ENCODE measurements around the gene POMT1.
A peak's percentile ranks its signal among the peaks of the same experiment; 100 is the strongest.

Gene POMT1

DNA sequence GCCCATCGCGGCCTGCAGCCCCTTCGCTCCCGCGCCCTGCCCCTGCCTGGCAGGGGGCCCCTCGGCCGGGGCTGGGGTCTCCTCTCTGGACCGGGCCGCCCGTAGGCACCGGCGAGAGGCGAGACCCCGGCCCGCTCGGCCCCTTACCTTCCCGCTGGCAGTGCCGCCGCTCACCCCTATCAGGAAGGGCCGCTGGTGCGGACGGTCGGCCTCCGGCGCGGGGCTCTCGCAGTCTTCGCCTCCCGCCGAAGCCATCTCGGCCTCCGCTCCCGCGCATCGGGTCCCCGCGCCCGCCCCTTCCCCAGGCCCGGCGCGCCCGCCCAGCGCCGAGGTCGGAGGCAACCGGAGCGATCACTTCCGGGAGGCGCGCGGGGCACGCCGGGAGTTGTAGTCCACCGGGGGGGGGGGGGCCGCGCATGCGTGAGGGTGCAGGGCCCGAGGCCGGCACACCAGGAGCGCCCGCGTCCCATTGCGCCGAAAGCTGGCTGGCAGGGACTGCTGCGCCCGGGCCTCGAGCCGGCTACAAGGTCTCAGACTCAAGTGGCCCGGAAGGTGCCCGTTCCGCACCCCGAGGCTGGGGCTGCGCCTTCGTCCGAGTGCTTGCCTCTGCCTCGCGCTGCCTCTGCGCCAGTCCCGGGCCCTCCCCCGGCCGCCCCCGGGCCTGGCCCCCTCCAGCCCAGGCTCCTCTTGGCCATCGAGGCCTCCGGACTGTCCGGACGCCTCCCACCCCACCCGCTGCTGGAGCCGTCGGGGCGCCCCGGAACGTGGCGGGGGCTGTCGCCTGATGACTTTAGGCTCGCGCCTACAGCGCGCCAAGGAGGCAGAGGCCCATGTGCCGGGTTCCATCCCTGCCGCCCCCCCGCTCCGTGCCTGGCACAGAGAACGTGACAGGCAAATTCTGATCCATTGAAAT lies 28.5 kb downstream of the POMT1 start, which contains the start of gene UCK1 (continued):
- TF ChIP-seq, protein P1, sequence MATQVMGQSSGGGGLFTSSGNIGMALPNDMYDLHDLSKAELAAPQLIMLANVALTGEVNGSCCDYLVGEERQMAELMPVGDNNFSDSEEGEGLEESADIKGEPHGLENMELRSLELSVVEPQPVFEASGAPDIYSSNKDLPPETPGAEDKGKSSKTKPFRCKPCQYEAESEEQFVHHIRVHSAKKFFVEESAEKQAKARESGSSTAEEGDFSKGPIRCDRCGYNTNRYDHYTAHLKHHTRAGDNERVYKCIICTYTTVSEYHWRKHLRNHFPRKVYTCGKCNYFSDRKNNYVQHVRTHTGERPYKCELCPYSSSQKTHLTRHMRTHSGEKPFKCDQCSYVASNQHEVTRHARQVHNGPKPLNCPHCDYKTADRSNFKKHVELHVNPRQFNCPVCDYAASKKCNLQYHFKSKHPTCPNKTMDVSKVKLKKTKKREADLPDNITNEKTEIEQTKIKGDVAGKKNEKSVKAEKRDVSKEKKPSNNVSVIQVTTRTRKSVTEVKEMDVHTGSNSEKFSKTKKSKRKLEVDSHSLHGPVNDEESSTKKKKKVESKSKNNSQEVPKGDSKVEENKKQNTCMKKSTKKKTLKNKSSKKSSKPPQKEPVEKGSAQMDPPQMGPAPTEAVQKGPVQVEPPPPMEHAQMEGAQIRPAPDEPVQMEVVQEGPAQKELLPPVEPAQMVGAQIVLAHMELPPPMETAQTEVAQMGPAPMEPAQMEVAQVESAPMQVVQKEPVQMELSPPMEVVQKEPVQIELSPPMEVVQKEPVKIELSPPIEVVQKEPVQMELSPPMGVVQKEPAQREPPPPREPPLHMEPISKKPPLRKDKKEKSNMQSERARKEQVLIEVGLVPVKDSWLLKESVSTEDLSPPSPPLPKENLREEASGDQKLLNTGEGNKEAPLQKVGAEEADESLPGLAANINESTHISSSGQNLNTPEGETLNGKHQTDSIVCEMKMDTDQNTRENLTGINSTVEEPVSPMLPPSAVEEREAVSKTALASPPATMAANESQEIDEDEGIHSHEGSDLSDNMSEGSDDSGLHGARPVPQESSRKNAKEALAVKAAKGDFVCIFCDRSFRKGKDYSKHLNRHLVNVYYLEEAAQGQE (tag by site-specific recombination; IDR thresholded peaks at IDR 0.05): no peak
- TF ChIP-seq ZNF677 (tag by site-specific recombination; IDR thresholded peaks at IDR 0.05) (no peak), ZNF121 (tag by site-specific recombination; IDR thresholded peaks at IDR 0.05) (no peak), ZSCAN5A (tag by site-specific recombination; IDR thresholded peaks at IDR 0.05) (no peak), ZNF654 (tag by site-specific recombination; IDR thresholded peaks at IDR 0.05; ENCODE audit: low read depth) (no peak), ZBTB1 (tag by site-specific recombination; IDR thresholded peaks at IDR 0.05) (no peak), ZNF366 (tag by site-specific recombination; conservative IDR thresholded peaks at IDR 0.05) (no peak), ZIC2 (tag by site-specific recombination; IDR thresholded peaks at IDR 0.05) (peak; percentile 69)

GRCh38 chr9:131534721-131535237 lies 32.1 kb downstream of the POMT1 start:
- Histone ChIP-seq H3K27ac (ENCODE audit: extremely low read depth, low read depth, low read length) (no peak overlapping the region), H3K4me3 (ENCODE audit: low read depth, low read length) (no peak overlapping the region), H3K36me3 (ENCODE audit: control insufficient read depth in 2 of 2, insufficient read depth in 1 of 2, low read length in 2 of 2) (peaks cover 0 to 7% of the 10 kb centered on the region in 2 experiments; a peak in 1 of 3 replicates), H3K9me3 (ENCODE audit: control insufficient read depth, insufficient read depth, low read depth, low read length) (no peaks in the 10 kb centered on the region), H3K4me1 (ENCODE audit: control insufficient read depth, insufficient read depth, low read length) (0 out of 2 replicates have a peak, but pooled peaks cover 2% of the 10 kb centered on the region)
- POLR2A ChIA-PET: no interaction called here
- CTCF ChIA-PET: interaction anchor here (0.6 kb wide), 1 partner anchor 486 kb away, joined by 3 read pairs; no protein-coding TSS in a partner anchor
- no peak for TF ChIP-seq ZNF19 (tag by site-specific recombination; IDR thresholded peaks at IDR 0.05; ENCODE audit: low read depth)
- TF ChIP-seq ZNF426 (tag by site-specific recombination; IDR thresholded peaks at IDR 0.05): no peak
- TF ChIP-seq, protein P2, sequence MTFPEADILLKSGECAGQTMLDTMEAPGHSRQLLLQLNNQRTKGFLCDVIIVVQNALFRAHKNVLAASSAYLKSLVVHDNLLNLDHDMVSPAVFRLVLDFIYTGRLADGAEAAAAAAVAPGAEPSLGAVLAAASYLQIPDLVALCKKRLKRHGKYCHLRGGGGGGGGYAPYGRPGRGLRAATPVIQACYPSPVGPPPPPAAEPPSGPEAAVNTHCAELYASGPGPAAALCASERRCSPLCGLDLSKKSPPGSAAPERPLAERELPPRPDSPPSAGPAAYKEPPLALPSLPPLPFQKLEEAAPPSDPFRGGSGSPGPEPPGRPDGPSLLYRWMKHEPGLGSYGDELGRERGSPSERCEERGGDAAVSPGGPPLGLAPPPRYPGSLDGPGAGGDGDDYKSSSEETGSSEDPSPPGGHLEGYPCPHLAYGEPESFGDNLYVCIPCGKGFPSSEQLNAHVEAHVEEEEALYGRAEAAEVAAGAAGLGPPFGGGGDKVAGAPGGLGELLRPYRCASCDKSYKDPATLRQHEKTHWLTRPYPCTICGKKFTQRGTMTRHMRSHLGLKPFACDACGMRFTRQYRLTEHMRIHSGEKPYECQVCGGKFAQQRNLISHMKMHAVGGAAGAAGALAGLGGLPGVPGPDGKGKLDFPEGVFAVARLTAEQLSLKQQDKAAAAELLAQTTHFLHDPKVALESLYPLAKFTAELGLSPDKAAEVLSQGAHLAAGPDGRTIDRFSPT (tag by site-specific recombination; IDR thresholded peaks at IDR 0.05): no peak
- no peak for TF ChIP-seq MZF1 (tag by site-specific recombination; IDR thresholded peaks at IDR 0.05; ENCODE audit: borderline replicate concordance)
- peak; percentile 93 for TF ChIP-seq FEZF1 (tag by site-specific recombination; IDR thresholded peaks at IDR 0.05)
- no peak for TF ChIP-seq ZNF274 (IDR thresholded peaks at IDR 0.05; ENCODE audit: low read length)
- TF ChIP-seq ZNF274 (tag by site-specific recombination; IDR thresholded peaks at IDR 0.05; ENCODE audit: borderline replicate concordance): no peak
- TF ChIP-seq GLIS1 (tag by site-specific recombination; IDR thresholded peaks at IDR 0.05): peak; percentile 19; the same call in 1 of the 2 replicates
- 0 out of 2 replicates have a peak, but pooled peaks have one; percentile 10 for TF ChIP-seq YY1 (tag by site-specific recombination; IDR thresholded peaks at IDR 0.05)
- TF ChIP-seq PRDM2 (tag by site-specific recombination; IDR thresholded peaks at IDR 0.05; ENCODE audit: borderline replicate concordance): no peak
- TF ChIP-seq ZNF121 (tag by site-specific recombination; IDR thresholded peaks at IDR 0.05): no peak
- TF ChIP-seq ZNF558 (tag by site-specific recombination; IDR thresholded peaks at IDR 0.05): no peak
- 0 out of 2 replicates have a peak, but pooled peaks have one; percentile 22 for TF ChIP-seq ZBTB20 (tag by site-specific recombination; IDR thresholded peaks at IDR 0.05)
- TF ChIP-seq ZNF169 (tag by site-specific recombination; IDR thresholded peaks at IDR 0.05): no peak
- no peak for TF ChIP-seq ZNF514 (tag by site-specific recombination; IDR thresholded peaks at IDR 0.05)
